Activated B cell treated with CpG ODN at 0.5 μM for 24 hours (primary cell): ENCODE results near the gene NOL9. TPM values are rescaled to one million over a fixed set of nuclear protein-coding genes. Genes with fewer than 3 reads are reported as not detected.

ENCODE experiments used
- ATAC-seq: fragments of 200-7000 bp; cut with Tn5 transposase; one replicate; pipeline ENCODE4 v1.10.0; 2021; ENCODE audit warnings: low read depth, mild to moderate bottlenecking, moderate library complexity
- CTCF ChIA-PET: fragments of 350-600 bp; sonication (Branson Sonifier 250); formaldehyde crosslinking; loops from one replicate; lab custom pipeline; 2021; ENCODE audit warnings: antibody characterized with exemption; lab: Charles Lee
- POLR2A ChIA-PET: fragments of 350-600 bp; sonication (Branson Sonifier 250); formaldehyde crosslinking; loops from one replicate; lab custom pipeline; 2021; ENCODE audit warnings: antibody characterized with exemption; lab: Charles Lee
- DNase-seq: peaks from one replicate; pipeline ENCODE4 v3.0.0; 2022
- H3K27ac Mint-ChIP-seq: one replicate; pipeline ENCODE4 v1.8.0; 2020; ENCODE audit warnings: mixed read lengths
- H3K27me3 Mint-ChIP-seq: one replicate; pipeline ENCODE4 v1.8.0; 2021; ENCODE audit warnings: mixed read lengths
- H3K36me3 Mint-ChIP-seq: one replicate; pipeline ENCODE4 v1.8.0; 2021; ENCODE audit warnings: low read depth, mixed read lengths
- H3K4me1 Mint-ChIP-seq: one replicate; pipeline ENCODE4 v1.8.0; 2021; ENCODE audit warnings: mixed read lengths
- H3K4me3 Mint-ChIP-seq: one replicate; pipeline ENCODE4 v1.8.0; 2020; ENCODE audit warnings: mild to moderate bottlenecking, mixed read lengths
- H3K9me3 Mint-ChIP-seq: one replicate; pipeline ENCODE4 v1.8.0; 2020; ENCODE audit warnings: mixed read lengths
- intact Hi-C: fragments of 100-400 bp; cut with micrococcal nuclease; formaldehyde crosslinking; loops from one replicate; pipeline ENCODE4 v1.15.1; 2024
- total RNA-seq: library from RNA; stranded (reverse); gene quantifications from 2 replicates; pipeline ENCODE4 v1.2.3, GENCODE V29; 2022
- TF ChIP-seq, protein P1 (sequence below): fragments of 200-600 bp; IDR thresholded peaks from one replicate; pipeline ENCODE4 v1.8.0; 2022; ENCODE audit warnings: antibody characterized with exemption, mild to moderate bottlenecking

Gene NOL9
- total RNA-seq, 1 donor from 2014 or later: 58.6 TPM

DNA sequence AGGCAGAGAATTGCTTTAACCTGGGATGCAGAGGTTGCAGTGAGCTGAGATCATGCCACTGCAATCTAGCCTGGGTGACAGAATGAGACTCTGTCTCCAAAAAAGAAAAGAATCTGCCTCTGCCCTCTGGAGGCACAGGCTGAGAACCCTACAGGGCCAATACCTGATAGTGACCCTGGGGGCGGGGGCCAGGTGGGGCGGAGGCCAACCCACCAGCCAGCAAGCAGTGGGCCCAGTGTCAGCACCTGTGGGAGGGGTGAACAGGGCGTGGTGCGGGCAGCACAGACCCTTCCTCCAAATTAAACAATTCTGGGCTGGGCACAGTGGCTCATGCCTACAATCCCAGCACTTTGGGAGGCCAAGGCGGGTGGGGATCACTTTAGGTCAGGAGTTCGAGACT is 43.8 kb downstream of the NOL9 start:
- Mint-ChIP-seq H3K4me3 (no peak overlapping the region), H3K27me3 (peaks cover 2% of the 10 kb centered on the region), H3K4me1 (peaks cover 3% of the 10 kb centered on the region), H3K27ac (no peak overlapping the region), H3K9me3 (no peaks in the 10 kb centered on the region), H3K36me3 (no peaks in the 10 kb centered on the region)
- ATAC-seq (no peak), DNase-seq (no peak)
- intact Hi-C loops: no loop called here
- TF ChIP-seq, protein P1, sequence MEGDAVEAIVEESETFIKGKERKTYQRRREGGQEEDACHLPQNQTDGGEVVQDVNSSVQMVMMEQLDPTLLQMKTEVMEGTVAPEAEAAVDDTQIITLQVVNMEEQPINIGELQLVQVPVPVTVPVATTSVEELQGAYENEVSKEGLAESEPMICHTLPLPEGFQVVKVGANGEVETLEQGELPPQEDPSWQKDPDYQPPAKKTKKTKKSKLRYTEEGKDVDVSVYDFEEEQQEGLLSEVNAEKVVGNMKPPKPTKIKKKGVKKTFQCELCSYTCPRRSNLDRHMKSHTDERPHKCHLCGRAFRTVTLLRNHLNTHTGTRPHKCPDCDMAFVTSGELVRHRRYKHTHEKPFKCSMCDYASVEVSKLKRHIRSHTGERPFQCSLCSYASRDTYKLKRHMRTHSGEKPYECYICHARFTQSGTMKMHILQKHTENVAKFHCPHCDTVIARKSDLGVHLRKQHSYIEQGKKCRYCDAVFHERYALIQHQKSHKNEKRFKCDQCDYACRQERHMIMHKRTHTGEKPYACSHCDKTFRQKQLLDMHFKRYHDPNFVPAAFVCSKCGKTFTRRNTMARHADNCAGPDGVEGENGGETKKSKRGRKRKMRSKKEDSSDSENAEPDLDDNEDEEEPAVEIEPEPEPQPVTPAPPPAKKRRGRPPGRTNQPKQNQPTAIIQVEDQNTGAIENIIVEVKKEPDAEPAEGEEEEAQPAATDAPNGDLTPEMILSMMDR: no peak
- ChIA-PET CTCF (no interaction called here), POLR2A (no interaction called here)

- ChIA-PET POLR2A (no interaction called here), CTCF (no interaction called here)
- H3K27me3 Mint-ChIP-seq: peaks cover 5% of the 10 kb centered on the region
- TF ChIP-seq, protein P1: no peak
- ATAC-seq (no peak), DNase-seq (no peak)
- no peaks in the 10 kb centered on the region for H3K36me3 Mint-ChIP-seq
- peaks cover 3% of the 10 kb centered on the region for H3K4me1 Mint-ChIP-seq
- H3K9me3 Mint-ChIP-seq: no peaks in the 10 kb centered on the region
- no peak overlapping the region for H3K4me3 Mint-ChIP-seq
- intact Hi-C loops: no loop called here
- H3K27ac Mint-ChIP-seq: no peak overlapping the region
Observed at GRCh38 chr1:6509919-6510291, 44.4 kb downstream of the NOL9 start.

DNA sequence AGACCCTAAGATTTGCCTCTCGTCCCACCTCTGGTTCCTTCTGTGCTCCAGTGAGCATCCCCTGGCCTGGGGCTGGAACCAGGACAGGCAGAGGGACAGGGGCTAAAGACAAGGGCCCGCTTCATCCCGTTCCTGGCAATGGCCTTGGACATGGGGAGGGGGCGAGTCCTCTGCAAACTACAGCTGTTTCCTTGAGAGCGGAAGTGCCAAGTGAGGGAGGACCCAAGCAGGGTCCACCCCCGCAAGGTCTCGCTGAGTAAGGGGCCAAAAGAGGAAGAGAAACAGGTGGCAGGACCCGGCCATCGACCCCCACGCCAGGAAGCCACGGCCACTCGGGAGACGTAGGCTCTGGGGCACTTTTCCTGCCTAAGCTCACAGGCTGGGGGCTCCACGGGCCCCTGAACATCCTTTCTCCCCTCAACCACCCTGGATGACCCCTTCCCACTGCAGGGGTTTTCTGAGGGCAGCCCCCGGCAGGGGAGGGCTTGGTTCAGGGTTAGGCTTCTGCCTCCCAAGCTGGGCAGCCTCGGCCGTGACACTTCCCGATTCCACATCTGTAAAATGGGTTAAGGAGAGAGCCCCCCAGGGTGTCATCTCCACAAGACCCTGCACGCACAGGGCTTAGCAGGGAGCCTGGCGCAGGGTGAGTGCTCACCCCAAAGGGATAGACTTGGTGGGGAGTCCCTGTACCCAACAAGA is 44.9 kb downstream of the NOL9 start:
- no peak overlapping the region for H3K27ac Mint-ChIP-seq
- ChIA-PET POLR2A (no interaction called here), CTCF (no interaction called here)
- no peaks in the 10 kb centered on the region for H3K36me3 Mint-ChIP-seq
- no peak overlapping the region for H3K4me3 Mint-ChIP-seq
- no peak for DNase-seq
- peaks cover 5% of the 10 kb centered on the region for H3K27me3 Mint-ChIP-seq
- no peak for ATAC-seq
- TF ChIP-seq, protein P1: no peak
- intact Hi-C loops: no loop called here
- no peaks in the 10 kb centered on the region for H3K9me3 Mint-ChIP-seq
- peaks cover 3% of the 10 kb centered on the region for H3K4me1 Mint-ChIP-seq

- CTCF ChIA-PET: no interaction called here
- ATAC-seq (no peak), DNase-seq (no peak)
- no peak overlapping the region for H3K27ac Mint-ChIP-seq
- POLR2A ChIA-PET: interaction anchor here (0.6 kb wide), 1 partner anchor 427 kb away, joined by 4 read pairs; no protein-coding TSS in a partner anchor
- no peak overlapping the region for H3K4me3 Mint-ChIP-seq
- H3K27me3 Mint-ChIP-seq: peaks cover 5% of the 10 kb centered on the region
- H3K9me3 Mint-ChIP-seq: no peaks in the 10 kb centered on the region
- intact Hi-C loops: no loop called here
- H3K36me3 Mint-ChIP-seq: no peaks in the 10 kb centered on the region
- TF ChIP-seq, protein P1: no peak
- H3K4me1 Mint-ChIP-seq: peaks cover 3% of the 10 kb centered on the region
Observed at GRCh38 chr1:6508816-6509189, 45.5 kb downstream of the NOL9 start.

- Mint-ChIP-seq H3K27me3 (peaks cover 5% of the 10 kb centered on the region), H3K4me1 (peaks cover 3% of the 10 kb centered on the region), H3K4me3 (no peak overlapping the region), H3K27ac (no peak overlapping the region), H3K9me3 (no peaks in the 10 kb centered on the region), H3K36me3 (no peaks in the 10 kb centered on the region)
- TF ChIP-seq, protein P1: no peak
- no peak for DNase-seq
- ChIA-PET POLR2A (interaction anchor here (0.6 kb wide), 1 partner anchor 426 kb away, joined by 4 read pairs; no protein-coding TSS in a partner anchor), CTCF (no interaction called here)
- ATAC-seq: no peak
- intact Hi-C loops: no loop called here
Observed at GRCh38 chr1:6508154-6508815, 46.0 kb downstream of the NOL9 start.
